ENCODE results near the gene CARMIL1.

Gene CARMIL1

GRCh38 chr6:25536781-25537180, 257.6 kb downstream of the CARMIL1 start:
- no peak for DNase-seq

DNA sequence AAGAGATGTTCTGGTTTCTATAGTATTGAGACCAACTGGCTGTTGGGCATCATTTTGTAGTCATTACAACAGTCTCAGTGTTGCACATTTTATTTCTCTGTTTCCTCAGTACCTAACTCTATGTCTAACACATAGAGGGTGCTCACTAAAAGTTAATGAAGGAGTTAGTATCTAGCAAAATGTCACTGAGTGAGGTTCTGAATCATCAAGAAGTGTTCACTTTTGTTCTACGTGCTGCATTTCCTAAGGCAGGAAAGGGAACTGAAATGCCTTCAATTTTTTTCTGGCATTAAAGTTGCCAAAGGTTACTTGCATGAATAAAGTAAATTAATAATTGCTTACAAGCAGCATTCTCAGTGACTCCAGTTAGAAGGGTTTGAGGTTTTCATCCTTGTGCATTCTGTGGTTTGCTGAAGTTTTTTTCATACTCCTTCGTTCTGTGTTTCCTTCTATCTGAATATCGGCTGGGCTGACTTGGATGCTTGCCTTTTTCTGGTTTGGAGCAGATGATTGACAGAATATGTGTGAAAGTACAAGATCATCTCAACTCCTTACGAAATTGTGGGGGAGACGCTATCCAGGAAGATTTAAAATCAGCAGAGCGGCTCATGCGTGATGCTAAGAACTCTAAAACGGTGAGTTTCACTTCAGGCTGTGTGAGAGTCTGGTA, 258.3 kb downstream of the CARMIL1 start:
- no peak for DNase-seq

DNA sequence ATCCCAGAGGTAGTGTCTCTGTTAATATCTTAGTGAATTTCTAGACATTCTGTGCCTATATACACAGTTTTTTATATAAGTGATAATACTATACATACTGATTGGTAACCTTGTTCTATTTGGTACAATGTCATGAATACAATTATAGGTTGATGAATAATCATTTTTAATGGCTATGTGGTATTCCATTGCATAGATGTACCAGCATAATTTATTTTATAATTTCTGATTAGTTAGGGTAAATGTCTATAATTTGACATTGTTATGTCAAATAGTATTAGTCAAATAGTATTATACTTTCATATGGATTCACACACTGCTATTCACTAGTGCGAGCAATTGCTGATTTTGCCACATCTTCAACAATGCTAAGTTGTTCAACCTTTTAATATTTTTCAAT, 262.1 kb downstream of the CARMIL1 start:
- DNase-seq, result no peak

GRCh38 chr6:25542984-25543910, 264.1 kb downstream of the CARMIL1 start:
- DNase-seq, result no peak

GRCh38 chr6:25544833-25545232, 265.7 kb downstream of the CARMIL1 start:
- DNase-seq, result no peak

DNA sequence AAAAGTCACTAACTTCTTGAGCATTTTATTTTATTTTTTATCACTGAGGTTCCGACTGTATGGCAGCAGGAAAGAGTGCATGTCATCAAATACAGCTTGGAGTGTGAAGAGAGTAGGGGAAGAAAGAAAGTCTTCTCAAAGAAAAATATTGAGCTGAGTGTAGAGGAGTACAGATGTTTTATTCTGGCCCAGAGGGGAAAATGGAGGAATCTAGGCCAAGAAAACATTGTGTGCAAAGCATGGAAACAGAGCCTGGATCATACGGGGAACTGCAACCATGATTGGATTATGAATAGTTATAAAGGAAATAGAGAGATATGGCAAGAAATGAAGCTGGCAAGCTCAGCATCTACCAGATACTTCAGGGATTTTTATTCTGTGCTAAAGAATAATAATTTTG, 268.6 kb downstream of the CARMIL1 start:
- no peak for DNase-seq

GRCh38 chr6:25548451-25548850, 269.3 kb downstream of the CARMIL1 start:
- DNase-seq, result no peak

DNA sequence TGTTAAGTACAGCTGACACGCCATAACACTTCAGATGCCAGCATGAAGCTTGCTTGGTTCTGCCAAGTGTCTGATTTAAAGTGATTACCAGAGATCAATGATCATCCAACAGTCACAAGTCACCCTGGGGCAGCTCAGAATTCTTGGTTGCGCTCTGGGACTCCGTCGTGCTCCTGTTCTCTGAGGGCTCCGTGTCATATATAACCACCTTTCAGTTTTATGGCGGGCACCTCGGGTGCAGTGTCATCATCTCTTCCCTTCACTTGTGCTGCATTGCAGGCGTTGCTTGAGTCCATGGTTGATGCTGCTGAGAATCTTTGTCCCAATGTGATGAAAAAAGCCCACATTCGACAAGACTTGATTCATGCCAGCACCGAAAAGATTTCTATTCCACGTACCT, 271.5 kb downstream of the CARMIL1 start:
- DNase-seq, result no peak

DNA sequence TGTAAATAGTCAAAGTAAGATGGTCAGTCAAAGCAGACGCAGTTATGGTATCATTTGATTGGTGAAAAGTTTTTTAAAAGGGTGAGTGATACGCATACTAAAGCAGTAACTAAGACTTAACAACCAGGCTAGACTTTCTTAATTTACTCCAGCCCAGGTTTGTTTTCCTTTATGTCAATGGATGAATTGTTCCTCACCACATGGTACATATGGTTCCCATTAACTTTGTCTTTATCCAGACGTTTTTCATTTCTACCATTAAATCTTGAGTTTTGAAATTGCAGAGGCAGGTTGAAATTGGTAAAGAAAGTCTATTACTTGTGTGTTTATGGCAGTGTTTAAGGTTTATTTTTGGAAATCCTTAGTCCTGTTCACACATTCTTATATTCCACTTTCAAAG, 274.3 kb downstream of the CARMIL1 start:
- DNase-seq, result no peak

DNA sequence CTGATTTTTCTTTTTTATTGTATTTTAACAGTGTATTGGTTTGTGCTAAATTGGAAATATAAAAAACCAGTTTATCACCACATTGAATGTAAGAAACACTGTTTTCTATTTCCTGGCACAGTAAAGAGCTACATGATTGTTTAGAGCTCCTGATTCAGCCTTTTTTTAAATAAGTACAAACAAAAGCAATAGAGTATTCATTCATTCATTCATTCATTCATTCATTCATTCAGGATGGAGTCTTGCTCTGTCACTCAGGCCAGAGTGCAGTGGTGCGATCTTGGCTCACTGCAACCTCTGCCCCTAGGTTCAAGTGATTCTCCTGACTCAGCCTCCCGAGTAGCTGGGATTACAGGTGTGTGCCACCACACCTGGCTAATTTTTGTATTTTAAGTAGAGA, 276.0 kb downstream of the CARMIL1 start:
- DNase-seq, result no peak

- peak; percentile 58 for DNase-seq
These were observed 277.3 kb downstream of the CARMIL1 start for GRCh38 chr6:25556516-25556915.

DNA sequence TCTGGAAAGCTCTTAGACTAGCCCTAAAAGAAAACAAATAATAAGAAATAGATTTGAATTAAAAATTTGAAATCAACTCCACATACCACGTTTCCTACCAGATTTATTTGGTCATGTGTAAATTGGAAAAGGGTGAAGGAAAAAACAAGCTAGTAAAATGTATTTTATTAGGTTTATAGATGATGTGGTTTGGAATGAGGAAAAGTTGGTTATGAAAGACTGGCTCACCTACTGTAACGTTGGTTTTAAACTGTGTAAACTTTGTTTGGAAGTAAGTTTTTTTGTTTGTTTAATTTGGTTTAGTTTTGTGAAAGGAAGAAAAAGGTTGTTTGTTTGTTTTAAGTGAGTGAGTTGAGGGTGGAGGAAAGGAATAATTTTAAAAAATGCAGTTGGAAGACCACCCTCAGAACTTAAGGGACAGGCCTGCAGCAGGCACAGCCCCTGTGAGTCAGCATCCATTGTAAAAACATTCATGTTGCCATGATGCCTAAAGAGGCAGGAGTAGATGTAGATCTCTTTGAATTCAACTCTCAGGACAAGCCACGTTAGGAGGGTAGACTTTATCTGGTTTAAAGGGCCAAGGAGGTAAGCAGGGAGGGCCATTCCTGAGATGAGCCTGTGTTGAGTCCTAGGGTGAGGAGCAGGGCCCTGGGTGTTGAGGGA, 279.1 kb downstream of the CARMIL1 start:
- no peak for DNase-seq

DNA sequence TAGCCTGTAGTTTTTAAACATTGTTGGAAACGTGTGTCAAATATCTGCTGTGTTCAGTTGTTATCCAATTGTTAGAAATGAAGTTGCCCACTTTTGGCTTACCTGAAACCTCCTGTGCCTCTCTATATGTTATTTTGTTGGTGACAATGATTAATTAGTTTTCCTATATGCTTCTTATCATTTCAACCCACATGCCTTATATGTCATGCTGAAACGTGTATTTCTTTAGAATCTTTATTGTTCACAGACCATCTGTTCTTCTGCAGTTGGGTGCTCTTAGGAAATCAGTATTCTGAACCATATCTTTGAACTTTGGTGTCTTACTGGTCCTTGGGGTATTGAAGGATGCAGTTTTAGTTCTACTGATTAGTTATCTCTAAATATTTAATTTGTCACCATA, 281.7 kb downstream of the CARMIL1 start:
- DNase-seq, result no peak

GRCh38 chr6:25564943-25565342, 285.8 kb downstream of the CARMIL1 start:
- DNase-seq, result no peak

GRCh38 chr6:25570578-25570977, 291.4 kb downstream of the CARMIL1 start:
- DNase-seq, result no peak

DNA sequence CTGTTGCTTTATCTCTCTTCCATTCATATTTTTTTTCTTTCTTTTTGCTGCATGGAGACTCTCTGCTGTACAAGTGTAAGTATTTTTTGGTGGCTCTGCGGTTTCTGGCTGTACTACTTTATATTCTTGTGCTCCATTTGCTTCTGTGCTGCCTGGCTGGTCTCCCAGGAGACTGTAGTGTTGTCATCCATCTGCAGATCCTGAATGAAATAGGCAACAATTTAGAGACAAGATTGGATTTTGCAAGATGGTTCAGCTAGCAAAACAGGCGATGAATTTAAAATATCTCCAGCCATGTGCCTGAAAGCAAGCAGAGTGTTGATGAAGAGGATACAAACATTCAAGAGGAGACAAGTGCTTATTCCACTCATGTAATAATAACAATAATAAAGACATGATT, 297.7 kb downstream of the CARMIL1 start:
- DNase-seq, result no peak

DNA sequence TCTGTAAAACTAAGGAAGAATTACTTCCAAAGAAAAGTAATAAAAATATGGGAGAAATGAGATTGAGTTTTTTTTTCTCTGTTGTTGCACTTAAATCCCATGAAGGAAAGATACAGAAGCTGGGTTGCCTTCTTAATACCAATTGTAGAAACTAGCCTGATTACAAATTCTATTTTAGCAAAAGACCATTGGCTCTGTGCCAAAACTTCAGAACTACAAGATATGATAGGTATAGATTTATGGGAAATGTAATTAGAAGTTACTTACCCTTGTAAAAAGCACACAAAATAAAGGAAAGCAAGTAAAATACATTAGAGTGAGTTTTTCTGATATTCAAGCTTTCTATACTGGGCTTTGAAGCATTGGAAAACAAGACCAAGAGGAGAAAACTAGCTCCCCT, 299.4 kb downstream of the CARMIL1 start:
- DNase-seq, result no peak

GRCh38 chr6:25579391-25579883, 300.3 kb downstream of the CARMIL1 start:
- DNase-seq, result no peak

- DNase-seq, result no peak
These were observed 300.8 kb downstream of the CARMIL1 start for GRCh38 chr6:25579902-25580495.

GRCh38 chr6:25582101-25582500, 302.9 kb downstream of the CARMIL1 start:
- no peak for DNase-seq

GRCh38 chr6:25583099-25583498, 303.9 kb downstream of the CARMIL1 start:
- no peak for DNase-seq

DNA sequence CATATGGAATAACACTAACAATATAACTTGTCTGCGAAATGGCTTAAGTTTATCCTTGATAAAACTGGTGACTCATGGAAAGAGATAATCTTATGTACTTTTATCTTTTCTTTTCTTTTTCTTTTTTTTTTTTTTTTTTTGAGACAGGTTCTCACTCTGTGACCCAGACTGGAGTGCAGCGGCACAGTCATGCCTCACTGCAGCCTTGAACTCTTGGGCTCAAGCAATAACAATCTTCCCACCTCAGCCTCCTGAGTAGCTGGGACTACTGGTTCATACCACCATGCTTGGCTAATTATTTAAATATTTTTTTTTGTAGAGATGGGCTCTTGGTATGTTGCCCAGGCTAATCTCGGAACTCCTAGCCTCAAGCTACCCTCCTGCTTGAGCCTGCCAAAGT, 304.7 kb downstream of the CARMIL1 start:
- no peak for DNase-seq

- no peak for DNase-seq
These were observed 306.1 kb downstream of the CARMIL1 start for GRCh38 chr6:25585225-25585624.

Measured in NK-92 treated with Interleukin-12 subunit alpha and Interleukin-12 subunit beta, amount 100 ng/mL, for 24 hours (cell line).